ENCODE data around the gene SAMD9L. TPM values are rescaled to one million over a fixed set of nuclear protein-coding genes. Genes with fewer than 3 reads are reported as not detected.

SAMD9L gene
- 96.4 and 102 TPM in 2 replicates for total RNA-seq

DNA sequence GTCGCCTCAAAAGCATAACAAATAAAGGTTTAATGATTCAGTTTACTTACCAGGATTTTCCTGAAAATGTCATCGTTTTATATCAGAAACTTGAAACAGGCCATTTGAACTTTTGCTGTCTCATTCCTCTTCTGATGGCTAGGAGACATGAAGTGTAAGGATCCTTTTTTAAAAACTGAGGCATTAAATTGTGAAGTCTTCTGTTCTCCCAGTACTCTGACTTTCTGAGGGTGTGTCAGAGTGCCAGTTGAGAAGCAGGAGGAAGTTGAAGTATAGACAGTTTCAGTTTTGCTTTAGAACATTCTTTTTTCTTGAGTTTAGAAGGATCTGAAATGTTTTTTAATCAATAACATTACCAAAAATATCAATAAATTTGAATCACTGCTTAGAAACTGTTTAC, at the start of gene SAMD9L:
Gene SAMD9L, minus strand, starts transcription at position 242 of the 400 bp plus-strand sequence. CDS start 12,414 bp downstream, outside the sequence.
- intact Hi-C loops (cut with micrococcal nuclease): loop anchor here (2.0 kb wide), 1 partner anchor 619 kb away; the partner anchor contains the start of genes PEX1 and RBM48

DNA sequence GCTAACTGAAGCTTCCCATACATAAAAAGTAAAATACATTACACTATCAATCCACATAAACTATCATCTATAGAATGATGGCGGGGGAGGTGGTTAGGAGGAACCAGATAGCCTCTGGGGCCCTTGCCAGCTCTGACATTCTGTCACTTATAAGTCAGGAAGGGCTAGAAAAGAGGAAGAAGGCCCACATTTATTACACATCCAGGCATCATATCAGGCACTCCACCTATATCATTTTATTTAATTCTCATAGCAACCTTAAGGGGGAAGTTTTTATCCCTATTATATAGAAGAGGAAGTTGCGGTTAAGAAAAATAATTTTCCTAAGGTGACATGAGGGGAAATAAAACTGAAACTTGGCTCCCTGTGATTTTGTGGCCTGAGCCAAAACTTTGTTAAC, 48.2 kb upstream of the SAMD9L start:
- intact Hi-C loops (cut with micrococcal nuclease): no loop called here

GRCh38 chr7:93194386-93194785, 46.2 kb upstream of the SAMD9L start:
- intact Hi-C loops (cut with micrococcal nuclease): no loop called here

DNA sequence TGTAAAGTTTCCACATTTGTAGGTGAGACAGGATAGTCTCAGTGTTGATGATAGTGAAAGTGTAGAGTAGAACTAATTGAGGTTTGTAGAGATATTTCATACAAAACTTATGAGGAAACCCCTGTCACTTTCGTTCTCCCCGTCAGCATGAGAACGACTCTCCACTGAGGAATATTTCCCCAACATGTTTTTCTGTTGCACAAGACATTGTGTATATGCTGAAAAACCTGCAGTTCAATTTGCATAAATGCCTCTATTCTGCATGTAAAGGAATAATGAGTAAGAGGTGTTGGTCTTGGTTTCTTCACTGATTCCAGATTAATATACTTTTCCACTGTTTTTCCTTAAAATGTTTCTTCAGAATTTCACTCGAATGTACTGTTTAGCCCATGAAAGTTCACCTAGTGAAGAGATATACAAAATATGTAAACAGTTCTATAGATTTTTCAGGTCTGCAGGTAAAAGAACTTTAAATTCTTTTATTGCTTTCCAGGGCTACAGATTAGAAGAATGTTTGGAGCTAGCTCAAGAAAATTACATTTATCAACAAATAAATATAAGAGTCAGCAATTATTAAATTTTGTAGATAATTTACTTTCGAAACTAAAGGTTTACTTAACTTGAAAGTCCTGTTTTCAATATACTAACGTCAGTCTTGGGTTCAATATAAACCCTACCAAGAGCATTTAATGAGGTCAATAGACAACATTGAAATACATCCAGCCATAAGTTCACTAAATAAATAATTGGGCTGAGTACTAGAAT, 40.9 kb upstream of the SAMD9L start:
- intact Hi-C loops (cut with micrococcal nuclease): no loop called here

- intact Hi-C loops (cut with micrococcal nuclease): no loop called here
Observed at GRCh38 chr7:93185303-93186027, 37.3 kb upstream of the SAMD9L start.

GRCh38 chr7:93179173-93179572, 31.0 kb upstream of the SAMD9L start:
- intact Hi-C loops (cut with micrococcal nuclease): no loop called here

DNA sequence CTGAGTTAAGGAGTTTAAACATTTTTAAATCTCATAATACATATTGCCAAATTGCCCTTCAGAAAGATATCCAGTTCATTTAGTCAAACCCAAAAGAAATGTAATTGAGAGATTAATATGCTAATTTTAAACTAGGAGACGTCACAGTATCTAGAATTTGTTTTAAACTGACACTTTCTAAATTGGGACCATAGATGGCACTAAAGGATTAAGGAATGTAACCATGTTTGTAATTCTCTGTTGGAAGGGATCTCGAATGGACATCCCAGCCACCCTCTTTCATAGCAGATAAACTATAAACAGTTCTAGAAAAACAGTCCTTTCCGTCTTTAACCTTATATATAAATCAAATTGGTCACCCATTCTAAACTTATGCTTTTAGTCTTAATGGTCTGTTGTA, 30.0 kb upstream of the SAMD9L start:
- intact Hi-C loops (cut with micrococcal nuclease): no loop called here

GRCh38 chr7:93176992-93177580, 28.9 kb upstream of the SAMD9L start:
- intact Hi-C loops (cut with micrococcal nuclease): no loop called here

DNA sequence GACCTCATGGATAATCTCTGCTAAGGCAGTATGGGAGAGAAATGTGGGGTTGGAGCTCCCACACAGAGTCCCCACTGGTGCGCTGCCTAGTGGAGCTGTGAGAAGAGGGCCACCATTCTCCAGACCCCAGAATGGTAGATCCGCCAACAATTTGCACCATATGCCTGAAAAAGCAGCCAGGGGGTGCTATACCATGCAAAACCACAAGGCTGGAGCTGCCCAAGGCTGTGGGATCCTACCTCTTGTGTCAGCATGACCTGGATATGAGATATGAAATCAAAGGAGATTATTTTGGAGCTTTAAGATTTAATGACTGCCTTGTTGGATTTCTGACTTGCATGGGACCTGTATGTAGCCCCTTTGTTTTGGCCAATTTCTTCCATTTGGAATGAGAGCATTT, 27.0 kb upstream of the SAMD9L start:
- intact Hi-C loops (cut with micrococcal nuclease): no loop called here

DNA sequence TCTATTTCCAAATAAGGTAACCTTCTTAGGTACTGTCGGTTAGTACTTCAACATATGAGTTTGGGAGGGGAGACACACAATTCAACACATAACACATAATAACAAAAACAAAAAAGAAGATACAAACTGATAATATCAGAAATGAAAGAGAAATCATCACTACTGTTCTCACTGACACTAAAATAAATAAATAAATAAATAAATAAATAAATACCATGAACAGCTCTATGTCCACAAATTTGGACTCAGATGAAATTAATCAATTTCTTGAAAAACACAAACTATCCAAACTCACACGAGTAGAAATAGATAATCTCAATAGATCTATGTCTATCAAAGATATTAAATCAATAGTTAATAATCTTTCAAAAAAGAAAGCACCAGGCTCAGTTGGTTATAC, 24.5 kb upstream of the SAMD9L start:
- intact Hi-C loops (cut with micrococcal nuclease): no loop called here

- intact Hi-C loops (cut with micrococcal nuclease): no loop called here
Observed at GRCh38 chr7:93171606-93172226, 23.5 kb upstream of the SAMD9L start.

GRCh38 chr7:93165447-93165846, 17.3 kb upstream of the SAMD9L start:
- intact Hi-C loops (cut with micrococcal nuclease): loop anchor here (1.0 to 2.0 kb wide), 2 partner anchors 19 to 47 kb away; no protein-coding TSS in a partner anchor

GRCh38 chr7:93164766-93165165, 16.6 kb upstream of the SAMD9L start:
- intact Hi-C loops (cut with micrococcal nuclease): loop anchor here (1.0 to 2.0 kb wide), 2 partner anchors 18 to 46 kb away; no protein-coding TSS in a partner anchor

- intact Hi-C loops (cut with micrococcal nuclease): no loop called here
Observed at GRCh38 chr7:93161181-93161762, 13.1 kb upstream of the SAMD9L start.

DNA sequence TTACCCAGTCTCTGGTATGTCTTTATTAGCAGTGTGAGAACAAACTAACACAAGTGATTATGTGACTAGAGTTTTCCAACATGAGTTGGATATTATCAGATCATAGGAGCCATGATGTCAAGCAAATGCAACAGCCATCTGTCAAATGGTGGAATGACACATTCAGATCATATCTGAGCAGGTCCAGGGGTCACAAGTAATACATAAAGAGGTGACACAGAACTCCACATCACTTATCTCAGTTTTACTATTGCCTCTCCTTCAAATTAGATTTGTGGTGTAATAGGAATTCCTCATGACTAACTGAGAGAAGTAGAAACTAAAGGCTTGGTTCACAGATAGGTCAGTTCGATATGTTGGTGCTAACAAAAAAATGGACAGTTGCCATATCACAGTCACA, 12.2 kb upstream of the SAMD9L start:
- intact Hi-C loops (cut with micrococcal nuclease): no loop called here

GRCh38 chr7:93159490-93159889, 11.3 kb upstream of the SAMD9L start:
- intact Hi-C loops (cut with micrococcal nuclease): no loop called here

DNA sequence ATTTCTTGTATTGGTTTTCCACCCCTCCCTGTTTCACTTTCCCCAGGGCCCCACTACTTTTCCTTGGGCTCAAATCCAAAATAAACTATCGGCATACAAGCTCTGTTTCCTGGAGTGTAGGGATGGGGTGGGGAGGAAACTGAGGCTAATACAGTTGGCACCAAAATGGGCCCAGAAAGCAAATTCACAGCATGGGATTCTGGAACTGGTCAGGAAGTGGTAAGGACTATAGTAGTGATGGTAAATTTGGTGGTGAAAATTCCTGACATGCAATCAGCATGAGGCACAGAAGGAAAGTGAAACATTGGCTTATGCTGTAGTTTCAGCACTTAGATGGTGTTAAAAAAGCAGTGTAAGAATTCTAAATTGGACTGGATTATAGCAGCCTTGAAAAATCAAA, 8.7 kb upstream of the SAMD9L start:
- intact Hi-C loops (cut with micrococcal nuclease): no loop called here

- intact Hi-C loops (cut with micrococcal nuclease): no loop called here
Observed at GRCh38 chr7:93150200-93150835, 2.1 kb upstream of the SAMD9L start.

GRCh38 chr7:93148727-93149126, 542 bp upstream of the SAMD9L start:
- intact Hi-C loops (cut with micrococcal nuclease): loop anchor here (2.0 kb wide), 1 partner anchor 620 kb away; the partner anchor contains the start of genes PEX1 and RBM48

DNA sequence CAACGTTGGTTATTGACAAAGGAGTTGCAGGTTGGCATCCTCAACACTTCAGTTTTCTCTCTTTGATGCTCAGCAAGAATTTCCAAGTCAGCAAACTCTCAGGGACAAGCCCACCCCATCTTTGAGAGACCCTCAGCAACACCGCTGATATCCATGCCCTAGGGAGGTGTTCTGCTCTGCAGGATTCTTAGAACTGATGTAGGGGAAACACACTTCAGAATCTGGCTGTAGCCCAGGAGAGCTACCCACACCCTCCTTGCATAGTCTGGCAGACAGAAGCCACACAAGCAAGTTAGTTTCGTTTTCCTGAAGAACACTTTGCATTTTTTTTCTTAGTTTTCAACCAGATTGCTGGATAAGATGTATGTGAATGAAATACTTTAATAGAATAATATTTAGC, 822 bp downstream of the SAMD9L start:
- intact Hi-C loops (cut with micrococcal nuclease): loop anchor here (1.0 to 2.0 kb wide), 5 partner anchors 17 to 85 kb away; partner anchors contain the start of gene VPS50
